Measurements from ENCODE around the gene B3GALNT2. TPM values are rescaled to one million over a fixed set of nuclear protein-coding genes. Genes with fewer than 3 reads are reported as not detected.

B3GALNT2 gene
- total and polyA plus RNA-seq, 2 donors (not counting 1 experiment from before 2014, with no cell fraction given), result 5.6 to 12.2 TPM

DNA sequence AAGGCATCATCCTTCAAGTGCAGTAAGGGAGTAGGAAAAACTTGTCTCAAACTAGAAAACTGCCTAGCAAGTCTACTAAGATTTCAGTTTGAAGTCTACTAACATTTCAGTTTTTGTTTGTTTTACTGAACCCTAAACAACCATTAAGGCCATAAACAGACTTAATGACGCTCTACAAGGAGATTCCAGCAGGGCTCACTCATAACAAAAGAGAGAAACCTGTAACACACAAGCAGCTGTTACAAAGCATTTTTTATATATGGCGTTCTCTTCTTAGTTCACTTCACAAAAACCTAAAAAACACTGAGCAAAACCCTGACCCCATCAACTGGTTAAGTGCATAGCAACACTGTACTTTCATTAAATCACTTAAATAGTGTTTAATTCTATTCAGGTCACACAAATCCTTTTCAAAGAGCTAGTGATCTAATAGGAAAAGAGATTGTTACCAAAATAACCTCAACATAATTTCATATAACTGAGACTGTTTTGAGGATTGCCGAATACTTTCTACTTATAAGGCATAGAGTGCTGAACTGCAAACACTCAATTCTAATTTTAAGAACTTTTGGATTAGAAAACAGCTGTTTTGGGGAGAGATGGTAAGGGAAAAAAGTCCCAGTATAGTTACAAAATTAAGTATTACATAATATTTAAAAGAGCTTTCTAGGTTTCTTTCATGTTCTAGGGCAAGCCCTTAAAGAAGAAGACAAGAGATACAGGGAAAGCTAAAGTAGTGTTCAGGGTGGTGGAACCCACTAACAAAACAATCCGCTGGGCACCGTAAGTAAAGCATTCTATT is 1.4 kb downstream of the B3GALNT2 start:
- intact Hi-C loops (cut with micrococcal nuclease), result loop anchor here (2.0 to 10.0 kb wide), 7 partner anchors 138 to 1292 kb away; partner anchors contain the start of genes HEATR1, LGALS8, MTR and TARBP1
- peak overlapping the region; percentile 93 for H3K27ac Mint-ChIP-seq
- CTCF ChIA-PET, result interaction anchor here (1.1 to 3.2 kb wide), 3 partner anchors 11 to 469 kb away, joined by 4 to 20 read pairs (median 5); no protein-coding TSS in a partner anchor

More for the DNA sequence above, 1.4 kb downstream of the B3GALNT2 start:
- peaks cover 24% of the 10 kb centered on the region for H3K4me1 Mint-ChIP-seq
- H3K9ac ChIP-seq (ENCODE audit: low read length), result peak overlapping the region; percentile 90
- peak overlapping the region; percentile 90 for H3K4me2 ChIP-seq (replicated peaks; ENCODE audit: low read depth, low read length, poor library complexity, severe bottlenecking)
- H3K27me3 ChIP-seq (replicated peaks in 1 of 4; ENCODE audit: control extremely low read depth in 1 of 4, control insufficient read depth in 3 of 4, insufficient read depth in 4 of 4, low read length in 3 of 4), result no peaks in the 10 kb centered on the region
- H4K20me1 ChIP-seq (ENCODE audit: control insufficient read depth, insufficient read depth, low read length, poor library complexity, severe bottlenecking), result no peaks in the 10 kb centered on the region
- peaks cover 28% of the 10 kb centered on the region for H3K79me2 ChIP-seq (ENCODE audit: control insufficient read depth, insufficient read depth, low read length)
- DNase-seq, result no peak
- H3K36me3 ChIP-seq (replicated peaks in 1 of 2; ENCODE audit: control extremely low read depth in 1 of 2, control insufficient read depth in 1 of 2, extremely low read depth in 1 of 2, insufficient read depth in 2 of 2, low read length in 1 of 2), result no peaks in the 10 kb centered on the region
- POLR2A ChIA-PET, result no interaction called here
- peak overlapping the region; percentile 99 for H3K4me3 Mint-ChIP-seq
- peak overlapping the region in 1 of 2 donors; percentile 92 for H3K27ac ChIP-seq (ENCODE audit: low read length in 2 of 2)
- H3K9me3 ChIP-seq (ENCODE audit: control extremely low read depth in 1 of 3, control insufficient read depth in 2 of 3, insufficient read depth in 1 of 3, low read length in 2 of 3), result no peaks in the 10 kb centered on the region
- peaks cover 7 to 12% of the 10 kb centered on the region in 2 donors for H3K4me1 ChIP-seq (ENCODE audit: control insufficient read depth in 2 of 2, insufficient read depth in 2 of 2, low read length in 2 of 2)
- TF ChIP-seq EZH2 (IDR thresholded peaks at IDR 0.05; ENCODE audit: borderline replicate concordance, insufficient read depth, low read depth, low read length, poor library complexity, severe bottlenecking) (no peak), CTCF (IDR thresholded peaks at IDR 0.05) (no peak)
- ATAC-seq (ENCODE audit: low read depth), result no peak
- WGBS (ENCODE audit: insufficient coverage), result 56% methylated on average over 2 of the region's 5 CpGs
- H3K9me3 Mint-ChIP-seq (ENCODE audit: insufficient read depth), result no peaks in the 10 kb centered on the region
- H3K4me3 ChIP-seq (ENCODE audit: control extremely low read depth in 1 of 5, extremely low read depth in 1 of 5, insufficient read depth in 1 of 5, low read depth in 2 of 5, low read length in 4 of 5), result peak overlapping the region in 3 of 5 experiments; percentile 87 to 97 (median 94)
- H3K27me3 Mint-ChIP-seq, result no peaks in the 10 kb centered on the region
- H2AFZ ChIP-seq (ENCODE audit: insufficient read depth, low read depth, low read length, poor library complexity, severe bottlenecking), result peak overlapping the region; percentile 99
